ENCODE measurements around the gene RBM47. TPM values are rescaled to one million over a fixed set of nuclear protein-coding genes. Genes with fewer than 3 reads are reported as not detected.
"Not testable (repeated sequence)": the region's sequence is repeated elsewhere in the genome, so short reads cannot be mapped to it uniquely, and the experiment has no call there.

Gene RBM47
- total RNA-seq, 1 donor from 2014 or later = 105 TPM

DNA sequence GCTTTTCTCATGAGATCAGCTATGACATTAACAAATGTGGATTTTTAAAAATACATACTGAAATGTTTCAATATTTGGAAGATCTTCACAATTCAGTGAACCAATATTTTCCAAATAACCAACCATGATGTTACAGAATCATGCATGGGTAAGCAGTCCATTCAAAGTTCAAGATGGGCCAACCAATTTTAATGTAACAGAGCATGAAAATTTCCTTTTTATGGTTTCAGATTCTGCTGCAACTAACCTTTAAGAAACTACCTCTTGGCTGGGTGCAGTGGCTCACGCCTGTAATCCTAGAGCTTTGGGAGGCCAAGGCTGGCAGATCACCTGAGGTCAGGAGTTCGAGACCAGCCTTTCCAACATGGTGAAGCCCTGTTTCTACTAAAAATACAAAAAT, 107.7 kb downstream of the RBM47 start:
- Histone ChIP-seq H3K27ac (no peak overlapping the region), H3K27me3 (no peaks in the 10 kb centered on the region), H3K9me3 (no peaks in the 10 kb centered on the region), H3K36me3 (no peaks in the 10 kb centered on the region), H3K4me3 (no peak overlapping the region), H3K4me1 (peaks cover 6% of the 10 kb centered on the region)
- no peak for DNase-seq
- no peak for ATAC-seq
- TF ChIP-seq, protein P1, sequence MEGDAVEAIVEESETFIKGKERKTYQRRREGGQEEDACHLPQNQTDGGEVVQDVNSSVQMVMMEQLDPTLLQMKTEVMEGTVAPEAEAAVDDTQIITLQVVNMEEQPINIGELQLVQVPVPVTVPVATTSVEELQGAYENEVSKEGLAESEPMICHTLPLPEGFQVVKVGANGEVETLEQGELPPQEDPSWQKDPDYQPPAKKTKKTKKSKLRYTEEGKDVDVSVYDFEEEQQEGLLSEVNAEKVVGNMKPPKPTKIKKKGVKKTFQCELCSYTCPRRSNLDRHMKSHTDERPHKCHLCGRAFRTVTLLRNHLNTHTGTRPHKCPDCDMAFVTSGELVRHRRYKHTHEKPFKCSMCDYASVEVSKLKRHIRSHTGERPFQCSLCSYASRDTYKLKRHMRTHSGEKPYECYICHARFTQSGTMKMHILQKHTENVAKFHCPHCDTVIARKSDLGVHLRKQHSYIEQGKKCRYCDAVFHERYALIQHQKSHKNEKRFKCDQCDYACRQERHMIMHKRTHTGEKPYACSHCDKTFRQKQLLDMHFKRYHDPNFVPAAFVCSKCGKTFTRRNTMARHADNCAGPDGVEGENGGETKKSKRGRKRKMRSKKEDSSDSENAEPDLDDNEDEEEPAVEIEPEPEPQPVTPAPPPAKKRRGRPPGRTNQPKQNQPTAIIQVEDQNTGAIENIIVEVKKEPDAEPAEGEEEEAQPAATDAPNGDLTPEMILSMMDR (IDR thresholded peaks at IDR 0.05) = no peak
- intact Hi-C loops (cut with DNase I) = no loop called here

DNA sequence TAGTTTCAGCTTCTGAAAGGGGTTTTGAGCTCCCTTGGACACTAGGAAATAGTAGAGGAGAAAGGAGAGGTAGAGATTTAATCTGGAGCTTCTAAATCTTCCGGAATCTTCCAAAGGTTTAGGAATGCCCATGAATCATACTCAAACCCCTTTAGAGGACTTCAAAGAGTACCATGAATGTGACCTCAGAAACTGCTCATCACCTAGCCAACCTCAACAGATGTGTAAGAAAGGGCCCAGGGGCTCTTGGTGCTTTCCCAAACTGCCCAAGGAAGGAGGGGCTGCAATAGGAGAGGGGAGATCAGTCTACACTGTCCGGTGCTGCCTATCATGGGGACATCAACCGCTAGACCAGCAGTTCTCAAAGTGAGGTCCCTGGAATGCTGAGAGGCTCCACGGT, 109.1 kb downstream of the RBM47 start:
- Histone ChIP-seq H3K27me3 (no peaks in the 10 kb centered on the region), H3K36me3 (no peaks in the 10 kb centered on the region), H3K4me1 (peaks cover 10% of the 10 kb centered on the region), H3K9me3 (no peaks in the 10 kb centered on the region), H3K4me3 (no peak overlapping the region), H3K27ac (no peak overlapping the region)
- TF ChIP-seq, protein P1 (IDR thresholded peaks at IDR 0.05) = no peak
- intact Hi-C loops (cut with DNase I) = no loop called here
- DNase-seq (no peak), ATAC-seq (no peak)

DNA sequence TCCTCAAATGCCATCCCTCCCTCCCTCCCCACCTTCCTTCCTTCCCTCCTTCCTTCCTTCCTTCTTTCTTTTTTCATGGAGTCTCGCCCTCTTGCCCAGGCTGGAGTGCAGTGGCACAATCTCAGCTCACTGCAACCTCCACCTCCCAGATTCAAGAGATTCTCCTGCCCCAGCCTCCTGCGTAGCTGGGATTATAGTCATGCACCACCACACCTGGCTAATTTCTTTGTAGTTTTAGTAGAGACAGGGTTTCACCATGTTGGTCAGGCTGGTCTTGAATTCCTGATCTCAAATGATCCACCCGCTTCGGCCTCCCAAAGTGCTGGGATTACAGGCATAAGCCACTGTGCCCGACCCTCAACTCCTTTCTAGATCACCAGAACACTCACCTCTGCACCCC, 112.6 kb downstream of the RBM47 start:
- ATAC-seq; intact Hi-C loops (cut with DNase I): not testable (repeated sequence)

DNA sequence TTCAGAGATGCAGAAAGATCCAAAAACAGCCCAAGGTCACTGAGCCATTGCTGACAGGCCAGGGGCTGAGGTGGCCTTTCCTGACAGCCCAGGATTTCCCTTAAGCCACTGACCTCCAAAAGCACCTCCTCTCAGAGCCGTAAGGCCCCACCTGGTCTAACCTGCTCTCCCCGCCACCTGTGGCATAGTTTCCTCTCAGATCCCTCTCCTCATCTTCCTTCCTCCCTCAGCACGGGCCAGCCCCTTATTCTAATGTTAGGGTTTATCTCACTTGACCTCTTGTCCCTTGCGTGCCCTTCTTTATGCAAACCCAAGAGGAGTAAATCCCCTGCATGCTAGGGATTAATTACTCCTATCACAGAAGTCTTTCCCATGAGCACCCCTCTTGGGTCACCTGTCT, 113.0 kb downstream of the RBM47 start:
- Histone ChIP-seq H3K27me3 (no peaks in the 10 kb centered on the region), H3K27ac (peak overlapping the region; percentile 42), H3K9me3 (no peaks in the 10 kb centered on the region), H3K36me3 (no peaks in the 10 kb centered on the region), H3K4me3 (no peak overlapping the region), H3K4me1 (peaks cover 15% of the 10 kb centered on the region)
- no peak for ATAC-seq
- DNase-seq = no peak
- intact Hi-C loops (cut with DNase I) = no loop called here
- TF ChIP-seq, protein P1 (IDR thresholded peaks at IDR 0.05) = no peak

More for the DNA sequence above, 112.6 kb downstream of the RBM47 start:
- H3K4me1 ChIP-seq = peaks cover 15% of the 10 kb centered on the region
- not testable (repeated sequence) for H3K27ac ChIP-seq, DNase-seq, H3K4me3 ChIP-seq, H3K27me3 ChIP-seq, H3K9me3 ChIP-seq, H3K36me3 ChIP-seq

DNA sequence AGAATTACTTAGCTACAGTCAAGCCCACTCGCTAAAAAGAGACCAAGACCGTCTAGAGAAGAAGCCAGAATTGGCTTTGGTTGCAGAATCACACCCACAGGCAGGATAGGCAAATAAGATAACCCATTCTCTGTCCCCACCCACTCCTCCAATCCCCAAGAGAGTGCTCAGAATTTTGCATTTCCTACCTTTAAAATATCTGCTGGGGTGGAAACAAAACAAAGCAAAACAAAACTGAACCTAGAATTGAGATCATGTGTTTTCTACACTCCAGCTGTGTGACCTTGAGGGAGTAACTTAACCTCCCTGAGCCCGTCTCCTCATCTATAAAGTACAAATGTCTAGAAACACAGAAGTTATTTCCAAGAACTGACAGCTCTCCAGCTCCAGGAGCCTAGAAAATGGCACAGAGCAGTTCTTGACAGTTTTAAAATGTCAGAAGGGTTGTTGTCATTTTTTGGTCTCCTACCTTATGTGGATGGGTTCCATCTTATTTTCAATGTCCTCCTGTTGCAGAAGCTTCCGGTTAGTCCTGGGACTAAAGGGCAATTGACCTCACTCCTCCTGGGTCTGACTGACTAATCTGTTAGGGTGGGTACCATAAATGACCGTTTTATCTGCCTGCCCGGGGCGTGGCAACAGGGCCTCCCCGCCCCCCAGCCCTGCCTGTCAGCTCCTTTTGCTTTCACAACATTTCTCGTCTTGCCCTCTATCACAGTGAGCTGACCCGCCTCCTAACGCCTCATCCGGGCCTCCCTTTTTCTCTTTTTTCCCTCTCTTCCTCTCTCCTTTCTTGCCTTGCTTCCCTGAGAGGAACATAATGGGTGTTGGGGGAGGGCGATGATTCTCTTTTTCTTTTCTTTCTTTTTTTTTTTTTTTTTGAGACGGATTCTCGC, 114.0 kb downstream of the RBM47 start:
- TF ChIP-seq, protein P1 (IDR thresholded peaks at IDR 0.05) = no peak
- DNase-seq = no peak
- intact Hi-C loops (cut with DNase I) = no loop called here

DNA sequence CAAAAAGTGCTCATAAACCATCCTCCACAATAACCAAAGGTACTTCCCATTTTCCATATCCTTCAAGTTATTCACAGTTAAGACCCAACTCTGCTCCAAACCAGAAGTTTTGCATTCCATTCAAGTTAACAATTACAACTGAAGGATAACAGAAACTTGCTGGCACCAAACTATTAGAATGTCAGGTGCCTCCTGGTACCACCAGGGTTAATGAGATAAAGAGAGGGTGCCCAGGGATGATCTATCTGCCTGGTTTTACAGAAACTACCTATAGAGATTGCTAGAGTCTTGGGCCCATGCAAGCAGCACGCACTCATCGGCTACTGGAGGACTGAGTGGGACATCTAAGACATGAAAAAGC, 114.6 kb downstream of the RBM47 start:
- H3K27ac ChIP-seq = peak overlapping the region; percentile 47
- ATAC-seq (peak; percentile 46), DNase-seq (no peak)
- peak overlapping the region; percentile 43 for H3K4me3 ChIP-seq
- no peaks in the 10 kb centered on the region for H3K27me3 ChIP-seq
- H3K4me1 ChIP-seq = peaks cover 15% of the 10 kb centered on the region
- no peaks in the 10 kb centered on the region for H3K36me3 ChIP-seq
- intact Hi-C loops (cut with DNase I) = no loop called here
- H3K9me3 ChIP-seq = no peaks in the 10 kb centered on the region
- TF ChIP-seq, protein P1 (IDR thresholded peaks at IDR 0.05) = no peak

More for the DNA sequence above, 114.0 kb downstream of the RBM47 start:
- peak; percentile 74 for ATAC-seq
- H3K27ac ChIP-seq = peak overlapping the region; percentile 47
- peak overlapping the region; percentile 43 for H3K4me3 ChIP-seq
- H3K36me3 ChIP-seq = no peaks in the 10 kb centered on the region
- no peaks in the 10 kb centered on the region for H3K27me3 ChIP-seq
- no peaks in the 10 kb centered on the region for H3K9me3 ChIP-seq
- peaks cover 15% of the 10 kb centered on the region for H3K4me1 ChIP-seq

All from upper lobe of right lung (tissue), 1 donor.